ENCODE measurements around the gene SSX4.
"Not testable (repeated sequence)": the region's sequence is repeated elsewhere in the genome, so short reads cannot be mapped to it uniquely, and the experiment has no call there.

GRCh38 chrX:48356315-48357094 is 26.8 kb upstream of the SSX4 start, which contains the start of gene SSX3:
- not testable (repeated sequence) for TF ChIP-seq CTCF (IDR thresholded peaks at IDR 0.05 in 8 of 11, conservative IDR thresholded peaks at IDR 0.05 in 3 of 11); POLR2AphosphoS5 (IDR thresholded peaks at IDR 0.05); POLR2A (IDR thresholded peaks at IDR 0.05)

Data from spleen (tissue), 7 donors.